ENCODE data around the gene FOXN1. TPM values are rescaled to one million over a fixed set of nuclear protein-coding genes. Genes with fewer than 3 reads are reported as not detected.

FOXN1 gene
- total RNA-seq, 1 donor from 2014 or later = not detected

- DNase-seq (ENCODE audit: low read depth) (no peak), FAIRE-seq (no peak)
- Histone ChIP-seq H3K27me3 (ENCODE audit: control insufficient read depth, insufficient read depth, low read length) (no peaks in the 10 kb centered on the region), H3K4me3 (ENCODE audit: low read depth, low read length) (no peak overlapping the region), H3K36me3 (ENCODE audit: control insufficient read depth, insufficient read depth, low read length) (no peaks in the 10 kb centered on the region)
- TF ChIP-seq CTCF (IDR thresholded peaks at IDR 0.05; ENCODE audit: insufficient read depth, low read length, severe bottlenecking) = no peak
Observed at GRCh38 chr17:28476076-28476865, 29.9 kb upstream of the FOXN1 start.

- no peak for TF ChIP-seq CTCF (IDR thresholded peaks at IDR 0.05; ENCODE audit: insufficient read depth, low read length, severe bottlenecking)
- DNase-seq (ENCODE audit: low read depth) = no peak
- no peaks in the 10 kb centered on the region for H3K27me3 ChIP-seq (ENCODE audit: control insufficient read depth, insufficient read depth, low read length)
- no peak overlapping the region for H3K4me3 ChIP-seq (ENCODE audit: low read depth, low read length)
- no peaks in the 10 kb centered on the region for H3K36me3 ChIP-seq (ENCODE audit: control insufficient read depth, insufficient read depth, low read length)
- FAIRE-seq = no peak
Observed at GRCh38 chr17:28477928-28478327, 28.2 kb upstream of the FOXN1 start.

- H3K27me3 ChIP-seq (ENCODE audit: control insufficient read depth, insufficient read depth, low read length) = peaks cover under 1% of the 10 kb centered on the region
- no peak overlapping the region for H3K4me3 ChIP-seq (ENCODE audit: low read depth, low read length)
- no peak for TF ChIP-seq CTCF (IDR thresholded peaks at IDR 0.05; ENCODE audit: insufficient read depth, low read length, severe bottlenecking)
- DNase-seq (ENCODE audit: low read depth) (peak; percentile 43), FAIRE-seq (no peak)
- H3K36me3 ChIP-seq (ENCODE audit: control insufficient read depth, insufficient read depth, low read length) = no peaks in the 10 kb centered on the region
Observed at GRCh38 chr17:28478712-28479615, 27.2 kb upstream of the FOXN1 start.

- DNase-seq (ENCODE audit: low read depth) (no peak), FAIRE-seq (no peak)
- peaks cover 3% of the 10 kb centered on the region for H3K27me3 ChIP-seq (ENCODE audit: control insufficient read depth, insufficient read depth, low read length)
- H3K4me3 ChIP-seq (ENCODE audit: low read depth, low read length) = no peak overlapping the region
- H3K36me3 ChIP-seq (ENCODE audit: control insufficient read depth, insufficient read depth, low read length) = no peaks in the 10 kb centered on the region
- TF ChIP-seq CTCF (IDR thresholded peaks at IDR 0.05; ENCODE audit: insufficient read depth, low read length, severe bottlenecking) = no peak
Observed at GRCh38 chr17:28480278-28480677, 25.9 kb upstream of the FOXN1 start.

- TF ChIP-seq CTCF (IDR thresholded peaks at IDR 0.05; ENCODE audit: insufficient read depth, low read length, severe bottlenecking) = no peak
- Histone ChIP-seq H3K4me3 (ENCODE audit: low read depth, low read length) (no peak overlapping the region), H3K27me3 (ENCODE audit: control insufficient read depth, insufficient read depth, low read length) (peaks cover 3% of the 10 kb centered on the region), H3K36me3 (ENCODE audit: control insufficient read depth, insufficient read depth, low read length) (no peaks in the 10 kb centered on the region)
- DNase-seq (ENCODE audit: low read depth) (no peak), FAIRE-seq (peak; percentile 43)
Observed at GRCh38 chr17:28480799-28481571, 25.2 kb upstream of the FOXN1 start.
